SH-SY5Y (cell line): ENCODE data around the gene ITGA5.

Experiments used
- GATA2 ChIP-seq: IDR thresholded peaks from 2 replicates; pipeline ENCODE4 v1.6.1; 2011; ENCODE audit warnings: mild to moderate bottlenecking, low read depth, low read length
- GATA3 ChIP-seq: IDR thresholded peaks from 2 replicates; pipeline ENCODE4 v1.6.1; 2011; ENCODE audit warnings: low read depth, mild to moderate bottlenecking, low read length, moderate library complexity

DNA sequence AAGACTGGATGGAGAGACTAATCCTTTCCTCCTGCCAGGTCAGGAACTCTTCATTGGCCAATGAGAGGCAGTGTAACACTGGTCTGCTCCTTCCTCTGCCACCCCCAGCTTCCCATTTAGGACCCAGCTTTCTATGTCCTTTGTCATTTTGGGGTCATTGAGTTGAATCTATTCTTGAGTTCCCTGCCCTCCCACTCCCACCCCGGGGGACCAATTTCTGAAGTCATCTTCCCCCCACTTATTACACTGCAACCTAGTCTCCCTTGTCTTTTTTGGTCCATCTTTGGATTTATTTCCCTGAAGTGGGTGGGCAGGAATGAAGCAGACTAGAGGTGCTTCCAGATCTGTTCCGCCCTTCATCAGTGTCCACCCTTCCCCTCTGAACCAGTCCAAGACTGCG lies 7.6 kb upstream of the ITGA5 start:
- TF ChIP-seq GATA2 = no peak
- TF ChIP-seq GATA3 = no peak
